Central memory CD8-positive, alpha-beta T cell (primary cell): ENCODE measurements around the gene ZNF500.

Source experiments
- ATAC-seq: fragments of 150-1000 bp; cut with Tn5 transposase; replicated peaks from 2 replicates; pipeline ENCODE4 v1.10.0; 2022; ENCODE audit warnings: mild to moderate bottlenecking, moderate FRiP score, moderate number of reproducible peaks; ENCODE audit not compliant: poor library complexity, severe bottlenecking; ENCODE audit errors: extremely low read depth
- DNase-seq, 2 donors: peaks; one replicate each; pipeline ENCODE4 v3.0.0; 2021; ENCODE audit warnings: low spot score in 2 of 2
- H3K27ac Mint-ChIP-seq: one replicate; pipeline ENCODE4 v1.8.0; 2022; ENCODE audit warnings: low read depth, mild to moderate bottlenecking, moderate library complexity, mixed read lengths
- H3K27me3 Mint-ChIP-seq: one replicate; pipeline ENCODE4 v1.8.0; 2022; ENCODE audit warnings: mixed read lengths
- H3K36me3 Mint-ChIP-seq: one replicate; pipeline ENCODE4 v1.8.0; 2022; ENCODE audit warnings: mild to moderate bottlenecking, moderate library complexity, mixed read lengths; ENCODE audit not compliant: insufficient read depth
- H3K4me1 Mint-ChIP-seq: one replicate; pipeline ENCODE4 v1.8.0; 2022; ENCODE audit warnings: mixed read lengths
- H3K4me3 Mint-ChIP-seq: one replicate; pipeline ENCODE4 v1.8.0; 2022; ENCODE audit warnings: mild to moderate bottlenecking, moderate library complexity, mixed read lengths
- H3K9me3 Mint-ChIP-seq: one replicate; pipeline ENCODE4 v1.8.0; 2022; ENCODE audit warnings: mixed read lengths

Gene ZNF500

GRCh38 chr16:4777339-4778049, 10.5 kb upstream of the ZNF500 start:
- DNase-seq = no peak
- Mint-ChIP-seq H3K4me1 (no peaks in the 10 kb centered on the region), H3K4me3 (no peak overlapping the region), H3K27ac (no peak overlapping the region), H3K27me3 (no peaks in the 10 kb centered on the region), H3K36me3 (no peaks in the 10 kb centered on the region), H3K9me3 (no peaks in the 10 kb centered on the region)
- ATAC-seq = no peak

DNA sequence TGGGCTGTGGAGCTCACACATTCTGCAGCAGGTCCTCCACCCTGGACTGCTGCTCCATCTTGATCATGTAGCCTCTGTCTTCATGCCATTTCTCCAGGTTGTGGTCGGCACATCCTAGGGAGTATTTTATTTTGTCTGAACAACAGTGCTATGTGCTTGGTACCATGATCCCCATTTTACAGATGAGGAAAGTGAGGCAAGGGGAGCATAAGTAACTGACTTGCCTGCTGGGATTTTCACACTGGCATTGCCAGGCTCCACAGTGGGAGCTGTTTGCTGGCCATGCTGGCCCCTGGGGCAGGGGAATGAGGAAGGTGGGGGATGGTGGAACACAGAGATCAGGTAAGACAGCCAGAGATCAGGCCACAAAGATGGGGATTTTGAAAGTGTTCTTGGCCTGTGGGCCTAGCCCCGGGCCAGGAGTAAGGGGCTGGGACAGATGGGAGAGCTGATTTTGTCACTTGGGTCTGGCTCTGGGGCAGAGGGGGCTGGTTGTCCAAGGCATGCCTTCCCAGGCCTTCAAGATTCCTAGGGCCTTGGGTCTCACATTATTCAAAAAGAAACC, 9.3 kb upstream of the ZNF500 start:
- no peak overlapping the region for H3K4me3 Mint-ChIP-seq
- no peaks in the 10 kb centered on the region for H3K27me3 Mint-ChIP-seq
- ATAC-seq = no peak
- H3K9me3 Mint-ChIP-seq = no peaks in the 10 kb centered on the region
- DNase-seq = no peak
- H3K36me3 Mint-ChIP-seq = no peaks in the 10 kb centered on the region
- H3K4me1 Mint-ChIP-seq = no peaks in the 10 kb centered on the region
- peak overlapping the region; percentile 74 for H3K27ac Mint-ChIP-seq

GRCh38 chr16:4775005-4775404, 8.0 kb upstream of the ZNF500 start:
- Mint-ChIP-seq H3K9me3 (no peaks in the 10 kb centered on the region), H3K4me1 (no peaks in the 10 kb centered on the region), H3K36me3 (no peaks in the 10 kb centered on the region), H3K27ac (no peak overlapping the region), H3K27me3 (no peaks in the 10 kb centered on the region), H3K4me3 (no peak overlapping the region)
- ATAC-seq (no peak), DNase-seq (no peak)

DNA sequence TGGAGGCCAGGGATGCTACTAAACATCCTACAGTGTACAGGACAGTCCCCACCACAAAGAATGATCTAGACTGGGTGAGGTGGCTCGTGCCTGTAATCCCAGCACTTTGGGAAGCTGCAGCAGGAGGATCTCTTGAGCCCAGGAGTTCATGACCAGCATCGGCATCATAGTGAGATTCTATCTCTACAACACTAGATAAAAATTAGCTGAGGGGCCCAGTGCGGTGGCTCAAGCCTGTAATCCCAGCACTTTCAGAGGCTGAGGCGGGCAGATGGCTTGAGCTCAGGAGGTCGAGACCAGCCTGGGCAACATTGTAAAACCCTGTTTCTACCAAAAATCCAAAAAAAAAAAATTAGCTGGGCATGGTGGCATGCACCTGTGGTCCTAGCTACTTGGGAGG, 5.4 kb upstream of the ZNF500 start:
- H3K4me3 Mint-ChIP-seq = no peak overlapping the region
- no peak overlapping the region for H3K27ac Mint-ChIP-seq
- ATAC-seq = no peak

GRCh38 chr16:4771646-4772045, 4.7 kb upstream of the ZNF500 start:
- H3K9me3 Mint-ChIP-seq = no peaks in the 10 kb centered on the region

More for the DNA sequence above, 5.4 kb upstream of the ZNF500 start:
- no peaks in the 10 kb centered on the region for H3K9me3 Mint-ChIP-seq
- H3K36me3 Mint-ChIP-seq = no peaks in the 10 kb centered on the region
- peaks cover 14% of the 10 kb centered on the region for H3K4me1 Mint-ChIP-seq
- no peaks in the 10 kb centered on the region for H3K27me3 Mint-ChIP-seq
- DNase-seq = no peak

GRCh38 chr16:4769306-4769638, 2.3 kb upstream of the ZNF500 start:
- H3K27me3 Mint-ChIP-seq = no peaks in the 10 kb centered on the region
- H3K9me3 Mint-ChIP-seq = no peaks in the 10 kb centered on the region
- H3K4me3 Mint-ChIP-seq = peak overlapping the region; percentile 89
- H3K4me1 Mint-ChIP-seq = peaks cover 25% of the 10 kb centered on the region
- DNase-seq = no peak
- H3K36me3 Mint-ChIP-seq = peaks cover 11% of the 10 kb centered on the region
- ATAC-seq = no peak
- H3K27ac Mint-ChIP-seq = peak overlapping the region; percentile 5

More at GRCh38 chr16:4771646-4772045, 4.7 kb upstream of the ZNF500 start:
- H3K36me3 Mint-ChIP-seq = peaks cover 3% of the 10 kb centered on the region
- ATAC-seq (no peak), DNase-seq (no peak)
- H3K27ac Mint-ChIP-seq = no peak overlapping the region
- H3K4me1 Mint-ChIP-seq = peaks cover 17% of the 10 kb centered on the region
- H3K4me3 Mint-ChIP-seq = no peak overlapping the region
- no peaks in the 10 kb centered on the region for H3K27me3 Mint-ChIP-seq

DNA sequence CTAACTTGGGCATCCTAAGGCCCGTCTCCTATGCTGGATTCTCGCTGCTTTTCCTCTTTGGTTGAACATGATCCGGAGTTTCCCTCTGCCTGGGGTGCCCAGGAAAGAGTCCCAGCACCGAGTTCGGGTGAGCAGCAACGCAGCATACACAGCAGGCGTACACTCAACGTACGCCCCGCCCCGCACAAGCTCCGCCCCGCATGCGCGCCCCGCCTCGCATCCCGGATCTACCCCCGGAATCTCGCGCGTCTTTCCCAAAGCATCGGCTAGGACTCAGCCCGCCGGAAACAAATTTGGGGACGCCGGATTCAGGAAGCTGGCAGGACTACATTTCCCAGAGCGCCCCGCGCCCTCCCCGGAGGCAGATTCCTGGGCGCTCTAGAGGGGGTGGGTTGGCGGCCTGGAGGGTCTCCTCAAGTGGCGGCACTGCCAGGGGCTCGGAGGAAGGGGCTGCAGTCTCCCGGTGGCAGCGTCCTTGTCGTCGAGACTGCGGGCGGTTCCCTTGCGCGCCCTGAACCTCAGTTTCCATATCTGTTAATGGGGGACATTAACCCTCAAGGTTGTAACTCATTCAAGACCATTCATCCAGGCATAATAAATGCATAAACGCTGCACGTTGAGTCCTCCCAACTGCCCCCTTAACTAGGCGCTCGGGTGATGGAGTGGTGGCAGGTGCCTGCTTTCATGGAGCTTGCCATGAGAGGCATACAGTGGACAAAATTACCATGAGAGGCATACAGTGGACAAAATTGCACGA, 1.8 kb upstream of the ZNF500 start:
- DNase-seq = peak; percentile 48 to 67
- no peaks in the 10 kb centered on the region for H3K27me3 Mint-ChIP-seq
- peaks cover 25% of the 10 kb centered on the region for H3K4me1 Mint-ChIP-seq
- H3K9me3 Mint-ChIP-seq = no peaks in the 10 kb centered on the region
- peak overlapping the region; percentile 5 for H3K27ac Mint-ChIP-seq
- H3K36me3 Mint-ChIP-seq = peaks cover 15% of the 10 kb centered on the region
- ATAC-seq = peak; percentile 41
- H3K4me3 Mint-ChIP-seq = peak overlapping the region; percentile 89

DNA sequence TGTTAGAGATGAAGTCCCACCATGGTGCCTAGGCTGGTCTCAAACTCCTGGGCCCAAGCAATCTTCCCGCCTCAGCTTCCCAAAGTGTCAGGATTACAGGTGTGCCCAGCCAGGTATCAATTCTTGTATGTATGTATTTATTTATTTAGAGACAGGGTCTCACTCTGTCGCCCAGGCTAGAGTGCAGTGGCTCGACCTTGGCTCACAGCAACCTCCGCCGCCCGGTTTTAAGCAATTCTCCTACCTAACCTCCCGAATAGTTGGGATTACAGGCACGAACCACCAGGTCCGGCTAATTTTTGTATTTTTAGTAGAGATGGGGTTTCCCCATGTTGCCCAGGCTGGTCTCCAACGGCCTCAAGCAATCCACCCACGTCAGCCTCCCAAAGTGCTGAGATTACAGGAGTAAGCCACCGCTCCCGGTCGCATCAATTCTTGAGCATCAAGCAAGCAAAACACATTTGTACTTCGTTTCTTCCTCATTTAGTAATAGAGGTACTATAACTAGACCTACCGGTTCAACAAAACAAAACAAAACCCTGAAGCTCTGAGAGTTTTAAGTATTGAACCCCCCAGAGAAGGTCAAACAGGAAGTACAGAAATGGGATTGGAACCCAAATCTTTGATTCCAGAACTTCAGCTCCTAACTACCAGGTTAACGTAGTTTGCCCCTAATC, 1.0 kb upstream of the ZNF500 start:
- ATAC-seq = no peak
- H3K4me3 Mint-ChIP-seq = peak overlapping the region; percentile 89
- DNase-seq = no peak
- peaks cover 26% of the 10 kb centered on the region for H3K4me1 Mint-ChIP-seq
- no peaks in the 10 kb centered on the region for H3K9me3 Mint-ChIP-seq
- no peaks in the 10 kb centered on the region for H3K27me3 Mint-ChIP-seq
- peak overlapping the region; percentile 5 for H3K27ac Mint-ChIP-seq
- H3K36me3 Mint-ChIP-seq = peaks cover 20% of the 10 kb centered on the region

DNA sequence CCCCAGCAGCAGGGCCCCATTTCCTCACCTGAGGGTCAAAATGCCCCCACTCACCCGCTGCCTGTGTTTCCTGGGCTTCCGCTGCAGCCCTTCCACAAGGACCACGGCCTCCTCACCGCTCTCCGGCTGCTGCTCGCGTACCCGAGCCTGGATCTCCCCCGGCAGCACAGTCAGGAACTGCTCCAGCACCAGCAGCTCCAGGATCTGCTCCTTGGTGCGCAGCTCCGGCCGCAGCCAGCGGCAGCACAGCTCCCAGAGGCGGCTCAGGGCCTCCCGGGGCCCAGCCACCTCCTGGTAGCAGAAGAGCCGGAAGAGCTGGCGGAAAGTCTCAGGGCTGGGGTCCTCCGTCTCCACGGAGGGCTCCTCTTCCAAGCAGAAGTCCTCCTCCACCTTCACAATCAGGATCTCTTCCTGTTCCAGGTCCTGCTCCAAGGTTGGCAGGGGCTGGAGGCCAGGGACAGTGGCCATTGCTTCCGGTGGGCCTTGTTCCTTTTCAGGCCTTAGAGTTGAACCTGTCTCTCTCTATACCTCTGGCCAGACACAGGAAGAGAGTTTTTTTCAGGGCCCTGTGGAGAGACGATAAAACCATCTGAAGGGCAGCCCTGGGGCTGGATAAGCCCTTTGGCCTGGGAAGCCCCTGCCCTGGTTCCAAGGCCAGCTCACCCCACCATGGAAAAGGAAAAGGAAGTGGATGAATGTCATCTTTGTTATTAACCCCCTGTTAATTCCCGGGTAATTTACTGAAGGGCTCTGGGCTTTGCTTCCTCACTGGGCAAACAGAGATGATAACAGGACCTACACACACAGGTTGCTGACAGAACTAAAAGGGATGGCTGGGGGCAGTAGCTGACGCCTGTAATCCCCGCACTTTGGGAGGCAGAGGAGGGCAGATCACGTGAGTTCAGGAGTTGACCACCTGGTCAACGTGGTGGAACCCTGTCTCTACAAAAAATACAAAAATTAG, 1.2 kb downstream of the ZNF500 start:
- no peaks in the 10 kb centered on the region for H3K27me3 Mint-ChIP-seq
- H3K36me3 Mint-ChIP-seq = peaks cover 32% of the 10 kb centered on the region
- H3K4me3 Mint-ChIP-seq = peak overlapping the region; percentile 89
- H3K27ac Mint-ChIP-seq = peak overlapping the region; percentile 56
- ATAC-seq (no peak), DNase-seq (no peak)
- peaks cover 30% of the 10 kb centered on the region for H3K4me1 Mint-ChIP-seq
- no peaks in the 10 kb centered on the region for H3K9me3 Mint-ChIP-seq

DNA sequence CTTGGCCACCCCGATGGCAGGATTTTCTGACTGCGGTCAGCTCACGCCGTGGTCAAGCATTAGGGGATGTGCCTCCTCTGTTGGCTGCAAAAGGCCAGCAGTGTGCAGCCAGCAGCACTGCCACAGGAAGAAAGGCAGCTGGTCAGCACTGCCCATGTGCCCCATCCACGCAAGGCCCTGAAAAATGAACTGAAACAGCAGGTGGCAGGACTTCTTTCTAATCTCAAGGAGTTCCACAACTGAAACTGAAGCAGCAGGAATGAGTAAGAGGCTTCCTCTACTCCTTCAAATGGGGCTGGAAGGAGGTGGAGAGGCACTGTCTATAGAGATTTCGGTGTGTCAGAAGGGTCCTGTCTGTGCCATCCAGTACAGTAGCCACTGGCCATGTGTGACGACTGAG, 3.2 kb downstream of the ZNF500 start:
- Mint-ChIP-seq H3K4me3 (no peak overlapping the region), H3K9me3 (no peaks in the 10 kb centered on the region), H3K27me3 (no peaks in the 10 kb centered on the region), H3K4me1 (peaks cover 30% of the 10 kb centered on the region), H3K27ac (no peak overlapping the region), H3K36me3 (peaks cover 41% of the 10 kb centered on the region)
- DNase-seq (no peak), ATAC-seq (no peak)

- Mint-ChIP-seq H3K4me3 (no peak overlapping the region), H3K36me3 (peaks cover 55% of the 10 kb centered on the region), H3K27ac (no peak overlapping the region), H3K4me1 (peaks cover 15% of the 10 kb centered on the region), H3K27me3 (no peaks in the 10 kb centered on the region), H3K9me3 (no peaks in the 10 kb centered on the region)
- no peak for ATAC-seq
- no peak for DNase-seq
Observed at GRCh38 chr16:4762205-4762604, 4.8 kb downstream of the ZNF500 start.
